Occipital lobe (tissue), 2 donors: ENCODE data around the gene IL11RA. TPM values are rescaled to one million over a fixed set of nuclear protein-coding genes. Genes with fewer than 3 reads are reported as not detected.

ENCODE experiments used
- DNase-seq: peaks from one replicate; lab custom pipeline; 2025; lab: John Stamatoyannopoulos, UW
- total RNA-seq: library from RNA; depleted of rRNA; stranded (reverse); fragments of >200 nt; gene quantifications from one replicate; pipeline ENCODE4 v1.2.3, GENCODE V29; 2014

Gene IL11RA
- total RNA-seq, 1 donor from 2014 or later: 5.0 TPM

- DNase-seq: no peak
Observed at GRCh38 chr9:34685591-34685990, 33.6 kb downstream of the IL11RA start.

- DNase-seq: no peak
Observed at GRCh38 chr9:34686231-34686630, 34.2 kb downstream of the IL11RA start.

- DNase-seq: no peak
Observed at GRCh38 chr9:34686732-34687131, 34.7 kb downstream of the IL11RA start.

GRCh38 chr9:34687276-34688030, 35.5 kb downstream of the IL11RA start:
- DNase-seq: no peak

- no peak for DNase-seq
Observed at GRCh38 chr9:34688329-34689115, 36.5 kb downstream of the IL11RA start.

GRCh38 chr9:34689116-34689470, 37.1 kb downstream of the IL11RA start:
- DNase-seq: no peak

GRCh38 chr9:34689512-34689911, 37.5 kb downstream of the IL11RA start:
- no peak for DNase-seq

GRCh38 chr9:34690983-34691935, 39.3 kb downstream of the IL11RA start, which contains the start of gene CCL19:
Gene CCL19, minus strand, starts transcription at chr9:34691276. Its CDS starts 137 bp downstream, at chr9:34691139.
- DNase-seq: no peak

- DNase-seq: no peak
Observed at GRCh38 chr9:34691936-34692315, 39.9 kb downstream of the IL11RA start.

GRCh38 chr9:34693560-34693959, 41.6 kb downstream of the IL11RA start:
- DNase-seq: no peak

- DNase-seq: no peak
Observed at GRCh38 chr9:34694811-34695210, 42.8 kb downstream of the IL11RA start.

- peak; percentile 44 for DNase-seq
Observed at GRCh38 chr9:34701023-34701768, 49.2 kb downstream of the IL11RA start.

- DNase-seq: peak; percentile 77
Observed at GRCh38 chr9:34701769-34702736, 50.1 kb downstream of the IL11RA start.

GRCh38 chr9:34707130-34707529, 55.1 kb downstream of the IL11RA start:
- DNase-seq: no peak

- no peak for DNase-seq
Observed at GRCh38 chr9:34709196-34709978, 57.4 kb downstream of the IL11RA start.

GRCh38 chr9:34710023-34710422, 58.0 kb downstream of the IL11RA start, which contains the start of gene CCL21:
Gene CCL21, minus strand, starts transcription at chr9:34710136. Its CDS starts 70 bp downstream, at chr9:34710066.
- no peak for DNase-seq
